ENCODE data around the gene ZNF683.

Gene ZNF683

DNA sequence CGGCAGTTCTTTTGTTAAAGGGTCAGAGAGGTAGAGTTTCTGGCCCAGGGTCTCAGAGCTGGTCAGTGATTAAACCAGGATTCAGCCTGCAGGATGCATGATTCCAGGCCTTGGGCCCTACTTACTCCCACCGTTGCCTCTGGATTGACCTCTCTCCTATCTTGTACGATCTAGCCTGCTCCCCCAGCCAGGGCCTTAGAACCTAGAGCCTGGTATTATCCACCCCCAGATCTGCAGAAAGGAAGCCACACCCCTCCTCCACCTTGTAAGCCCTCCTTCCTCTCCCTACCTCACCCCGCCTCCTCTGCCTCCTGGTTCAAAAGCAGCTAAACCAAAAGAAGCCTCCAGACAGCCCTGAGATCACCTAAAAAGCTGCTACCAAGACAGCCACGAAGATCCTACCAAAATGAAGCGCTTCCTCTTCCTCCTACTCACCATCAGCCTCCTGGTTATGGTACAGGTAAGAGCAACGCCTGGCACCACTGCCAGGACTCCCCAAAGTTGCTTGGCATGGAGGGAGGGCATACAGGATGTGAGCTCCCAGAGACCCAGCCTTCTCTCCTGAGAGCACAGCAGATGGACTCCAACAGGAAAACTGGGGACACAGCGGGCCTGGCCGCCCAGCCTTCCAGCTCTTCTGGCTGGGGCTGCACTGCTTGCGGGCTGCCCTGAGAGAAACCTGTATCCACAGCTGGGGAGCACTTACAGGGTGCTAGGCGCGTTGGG, 54.8 kb downstream of the ZNF683 start, which contains the start of gene CD52:
Gene CD52, plus strand, starts transcription at position 347 of the 726 bp plus-strand sequence. Its CDS starts 60 bp downstream, at position 407.
- in situ Hi-C loops (cut with HindIII; ENCODE audit: low pct_ligation_motif_present, low sequenced_read_pairs), result no loop called here
- Histone ChIP-seq H3K27ac (no peak within 1 kb of the TSS), H3K27me3 (replicated peaks) (no peaks in the 10 kb centered on the region), H3K4me3 (ENCODE audit: low read depth, low read length) (no peak within 1 kb of the TSS), H3K36me3 (replicated peaks) (no peaks in the 10 kb centered on the region)
- DNase-seq, result no peak
- TF ChIP-seq, protein P1, sequence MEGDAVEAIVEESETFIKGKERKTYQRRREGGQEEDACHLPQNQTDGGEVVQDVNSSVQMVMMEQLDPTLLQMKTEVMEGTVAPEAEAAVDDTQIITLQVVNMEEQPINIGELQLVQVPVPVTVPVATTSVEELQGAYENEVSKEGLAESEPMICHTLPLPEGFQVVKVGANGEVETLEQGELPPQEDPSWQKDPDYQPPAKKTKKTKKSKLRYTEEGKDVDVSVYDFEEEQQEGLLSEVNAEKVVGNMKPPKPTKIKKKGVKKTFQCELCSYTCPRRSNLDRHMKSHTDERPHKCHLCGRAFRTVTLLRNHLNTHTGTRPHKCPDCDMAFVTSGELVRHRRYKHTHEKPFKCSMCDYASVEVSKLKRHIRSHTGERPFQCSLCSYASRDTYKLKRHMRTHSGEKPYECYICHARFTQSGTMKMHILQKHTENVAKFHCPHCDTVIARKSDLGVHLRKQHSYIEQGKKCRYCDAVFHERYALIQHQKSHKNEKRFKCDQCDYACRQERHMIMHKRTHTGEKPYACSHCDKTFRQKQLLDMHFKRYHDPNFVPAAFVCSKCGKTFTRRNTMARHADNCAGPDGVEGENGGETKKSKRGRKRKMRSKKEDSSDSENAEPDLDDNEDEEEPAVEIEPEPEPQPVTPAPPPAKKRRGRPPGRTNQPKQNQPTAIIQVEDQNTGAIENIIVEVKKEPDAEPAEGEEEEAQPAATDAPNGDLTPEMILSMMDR (IDR thresholded peaks at IDR 0.05; ENCODE audit: low read depth, low read length, missing control alignments), result no peak

DNA sequence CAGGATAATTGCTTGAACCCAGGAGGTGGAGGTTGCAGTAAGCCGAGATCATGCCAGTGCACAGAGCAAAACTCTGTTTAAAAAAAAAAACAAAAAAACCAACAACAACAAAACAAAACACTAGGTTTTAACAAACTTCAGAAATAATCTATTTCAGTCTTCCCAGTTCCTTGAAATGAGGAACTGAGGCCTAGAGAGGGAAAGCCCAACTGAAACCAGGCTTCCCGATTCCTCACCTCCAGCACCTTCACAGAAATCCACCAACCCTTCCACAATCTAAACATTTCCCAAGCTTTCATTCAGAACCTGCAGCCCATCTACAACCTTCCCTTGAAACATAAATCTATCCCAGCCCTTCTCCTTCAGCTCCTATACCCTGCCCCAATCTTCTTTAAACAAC, 55.4 kb downstream of the ZNF683 start:
- in situ Hi-C loops (cut with HindIII; ENCODE audit: low pct_ligation_motif_present, low sequenced_read_pairs), result no loop called here
- no peaks in the 10 kb centered on the region for H3K36me3 ChIP-seq (replicated peaks)
- TF ChIP-seq, protein P1 (IDR thresholded peaks at IDR 0.05; ENCODE audit: low read depth, low read length, missing control alignments), result no peak
- H3K27ac ChIP-seq, result no peak overlapping the region
- H3K4me3 ChIP-seq (ENCODE audit: low read depth, low read length), result no peak overlapping the region
- DNase-seq, result no peak
- no peaks in the 10 kb centered on the region for H3K27me3 ChIP-seq (replicated peaks)

- no peaks in the 10 kb centered on the region for H3K36me3 ChIP-seq (replicated peaks)
- in situ Hi-C loops (cut with HindIII; ENCODE audit: low pct_ligation_motif_present, low sequenced_read_pairs), result no loop called here
- H3K4me3 ChIP-seq (ENCODE audit: low read depth, low read length), result no peak overlapping the region
- H3K27me3 ChIP-seq (replicated peaks), result no peaks in the 10 kb centered on the region
- no peak for DNase-seq
- no peak overlapping the region for H3K27ac ChIP-seq
- TF ChIP-seq, protein P1 (IDR thresholded peaks at IDR 0.05; ENCODE audit: low read depth, low read length, missing control alignments), result no peak
Measured at GRCh38 chr1:26315874-26316850, 56.4 kb downstream of the ZNF683 start.

GRCh38 chr1:26314501-26314900, 58.0 kb downstream of the ZNF683 start:
- no peak for DNase-seq
- TF ChIP-seq, protein P1 (IDR thresholded peaks at IDR 0.05; ENCODE audit: low read depth, low read length, missing control alignments), result no peak
- no peak overlapping the region for H3K27ac ChIP-seq
- H3K27me3 ChIP-seq (replicated peaks), result no peaks in the 10 kb centered on the region
- H3K4me3 ChIP-seq (ENCODE audit: low read depth, low read length), result no peak overlapping the region
- H3K36me3 ChIP-seq (replicated peaks), result no peaks in the 10 kb centered on the region
- in situ Hi-C loops (cut with HindIII; ENCODE audit: low pct_ligation_motif_present, low sequenced_read_pairs), result no loop called here

All from brain microvascular endothelial cell (primary cell).